ENCODE results near the gene RARA. TPM values are rescaled to one million over a fixed set of nuclear protein-coding genes. Genes with fewer than 3 reads are reported as not detected.

The RARA gene
- total RNA-seq, 1 donor from 2014 or later: 28.8 TPM

- intact Hi-C loops (cut with micrococcal nuclease): loop anchor here (5.0 kb wide), 3 partner anchors 102 to 218 kb away; partner anchors contain the start of genes MSL1 and TOP2A
Measured at GRCh38 chr17:40315206-40315605, 6.2 kb downstream of the RARA start.

GRCh38 chr17:40315678-40316570, 6.9 kb downstream of the RARA start:
- intact Hi-C loops (cut with micrococcal nuclease): loop anchor here (5.0 kb wide), 3 partner anchors 101 to 219 kb away; partner anchors contain the start of genes MSL1 and TOP2A

GRCh38 chr17:40316571-40317344, 7.8 kb downstream of the RARA start:
- intact Hi-C loops (cut with micrococcal nuclease): loop anchor here (5.0 kb wide), 3 partner anchors 101 to 219 kb away; partner anchors contain the start of genes MSL1 and TOP2A

- intact Hi-C loops (cut with micrococcal nuclease): loop anchor here (5.0 kb wide), 3 partner anchors 100 to 220 kb away; partner anchors contain the start of genes MSL1 and TOP2A
Measured at GRCh38 chr17:40317345-40317873, 8.4 kb downstream of the RARA start.

- intact Hi-C loops (cut with micrococcal nuclease): loop anchor here (1.0 to 5.0 kb wide), 14 partner anchors 8 to 365 kb away; partner anchors contain the start of genes CASC3, CDC6, MSL1 and TOP2A
Measured at GRCh38 chr17:40317880-40318829, 9.2 kb downstream of the RARA start.

GRCh38 chr17:40318830-40319391, 9.9 kb downstream of the RARA start:
- intact Hi-C loops (cut with micrococcal nuclease): loop anchor here (1.0 to 5.0 kb wide), 14 partner anchors 7 to 366 kb away; partner anchors contain the start of genes CASC3, CDC6, MSL1 and TOP2A

- intact Hi-C loops (cut with micrococcal nuclease): loop anchor here (5.0 to 10.0 kb wide), 5 partner anchors 97 to 1615 kb away; partner anchors contain the start of genes MLLT6, MSL1 and TOP2A
Measured at GRCh38 chr17:40319651-40320540, 10.9 kb downstream of the RARA start.

GRCh38 chr17:40320756-40321523, 12.0 kb downstream of the RARA start:
- intact Hi-C loops (cut with micrococcal nuclease): loop anchor here (5.0 to 10.0 kb wide), 2 partner anchors 286 to 1616 kb away; partner anchors contain the start of gene MLLT6

GRCh38 chr17:40321524-40321929, 12.5 kb downstream of the RARA start:
- intact Hi-C loops (cut with micrococcal nuclease): loop anchor here (5.0 to 10.0 kb wide), 2 partner anchors 286 to 1617 kb away; partner anchors contain the start of gene MLLT6

- intact Hi-C loops (cut with micrococcal nuclease): loop anchor here (1.0 to 10.0 kb wide), 5 partner anchors 19 to 1617 kb away; partner anchors contain the start of genes EIF1 and MLLT6
Measured at GRCh38 chr17:40321961-40322357, 13.0 kb downstream of the RARA start.

GRCh38 chr17:40322358-40323315, 13.7 kb downstream of the RARA start:
- intact Hi-C loops (cut with micrococcal nuclease): loop anchor here (1.0 to 10.0 kb wide), 5 partner anchors 19 to 1618 kb away; partner anchors contain the start of genes EIF1 and MLLT6

GRCh38 chr17:40323391-40324381, 14.7 kb downstream of the RARA start:
- intact Hi-C loops (cut with micrococcal nuclease): loop anchor here (5.0 to 10.0 kb wide), 2 partner anchors 284 to 1619 kb away; partner anchors contain the start of gene MLLT6

- intact Hi-C loops (cut with micrococcal nuclease): loop anchor here (1.0 to 10.0 kb wide), 2 partner anchors 7 to 1621 kb away; partner anchors contain the start of gene MLLT6
Measured at GRCh38 chr17:40325156-40326013, 16.4 kb downstream of the RARA start.

Data from T-helper 1 cell treated with Interleukin-12 subunit alpha and Interleukin-12 subunit beta and Interleukin-4 antibody, amounts not matched to agents 30 ng/mL and 1 ng/mL, for 36 hours (primary cell).